ENCODE data around the gene PARVG. TPM values are rescaled to one million over a fixed set of nuclear protein-coding genes. Genes with fewer than 3 reads are reported as not detected.

The PARVG gene
- total and polyA plus RNA-seq, 2 of the 13 experiments (the other 11 are each of a cell fraction or from before 2014, with no cell fraction given), result not detected

GRCh38 chr22:44194569-44194968 lies 13.8 kb downstream of the PARVG start:
- FAIRE-seq (no peak), ATAC-seq (no peak), DNase-seq (ENCODE audit: low spot score) (no peak)
- no TSS peak for BruUV-seq (replicated peaks)
- H2AFZ ChIP-seq (ENCODE audit: low read length), result no peak overlapping the region
- in situ Hi-C loops (cut with HindIII; ENCODE audit: extremely low pct_ligation_motif_present, low pct_unique_long_range_greater_than_20kb), result no loop called here
- peak; percentile 25; the same call in 1 of the 2 replicates for TF ChIP-seq FOXP1 (IDR thresholded peaks at IDR 0.05)
- TF ChIP-seq FOXP1 (CRISPR knock-in tag; IDR thresholded peaks at IDR 0.05), result no peak
- no peak for TF ChIP-seq RARG (CRISPR knock-in tag; IDR thresholded peaks at IDR 0.05; ENCODE audit: low read depth)
- POLR2A ChIA-PET, result no interaction called here
- no peaks in the 10 kb centered on the region for H3K4me1 ChIP-seq (ENCODE audit: insufficient read depth, low read length)
- H3K4me3 ChIP-seq (replicated peaks in 1 of 3; ENCODE audit: insufficient read depth in 1 of 3, low read depth in 2 of 3, low read length in 3 of 3), result no peak overlapping the region
- WGBS (ENCODE audit: low lambda C conversion rate), result 2% methylated on average over 2 of the region's 2 CpGs
- H3K4me2 ChIP-seq (ENCODE audit: low read depth, low read length), result no peak overlapping the region
- H3K9ac ChIP-seq (ENCODE audit: insufficient read depth, low read depth, low read length), result no peak overlapping the region
- no peaks in the 10 kb centered on the region for H4K20me1 ChIP-seq (ENCODE audit: insufficient read depth, low read length)
- no peak overlapping the region for H3K27ac ChIP-seq (ENCODE audit: extremely low read length, insufficient read depth, low read length)
- intact Hi-C loops (cut with micrococcal nuclease; ENCODE audit: unreplicated experiment), result no loop called here
- no peaks in the 10 kb centered on the region for H3K79me2 ChIP-seq (ENCODE audit: insufficient read depth, low read length)
- no peaks in the 10 kb centered on the region for H3K9me3 ChIP-seq (ENCODE audit: low read length)
- CTCF ChIA-PET (ENCODE audit: low intra/inter-chr PET ratio, low total read pairs), result no interaction called here
- no peaks in the 10 kb centered on the region for H3K36me3 ChIP-seq (replicated peaks in 1 of 2; ENCODE audit: control insufficient read depth in 1 of 2, insufficient read depth in 2 of 2, low read length in 2 of 2)
- H3K27me3 ChIP-seq (ENCODE audit: control insufficient read depth in 1 of 2, insufficient read depth in 2 of 2, low read length in 2 of 2), result peaks cover 0 to 7% of the 10 kb centered on the region in 2 experiments; a peak in 2 of 5 replicates

- peaks cover 2 to 8% of the 10 kb centered on the region in 2 experiments; a peak in 3 of 5 replicates for H3K27me3 ChIP-seq (ENCODE audit: control insufficient read depth in 1 of 2, insufficient read depth in 2 of 2, low read length in 2 of 2)
- H3K4me2 ChIP-seq (ENCODE audit: low read depth, low read length), result no peak overlapping the region
- ChIA-PET POLR2A (no interaction called here), CTCF (ENCODE audit: low intra/inter-chr PET ratio, low total read pairs) (no interaction called here)
- no peak for FAIRE-seq
- DNase-seq (ENCODE audit: low spot score), result no peak
- no peaks in the 10 kb centered on the region for H3K4me1 ChIP-seq (ENCODE audit: insufficient read depth, low read length)
- H3K4me3 ChIP-seq (replicated peaks in 1 of 3; ENCODE audit: insufficient read depth in 1 of 3, low read depth in 2 of 3, low read length in 3 of 3), result no peak overlapping the region
- in situ Hi-C loops (cut with HindIII; ENCODE audit: extremely low pct_ligation_motif_present, low pct_unique_long_range_greater_than_20kb), result no loop called here
- no TSS peak for BruUV-seq (replicated peaks)
- no peak for ATAC-seq
- no peak overlapping the region for H2AFZ ChIP-seq (ENCODE audit: low read length)
- no peaks in the 10 kb centered on the region for H3K36me3 ChIP-seq (replicated peaks in 1 of 2; ENCODE audit: control insufficient read depth in 1 of 2, insufficient read depth in 2 of 2, low read length in 2 of 2)
- H3K79me2 ChIP-seq (ENCODE audit: insufficient read depth, low read length), result no peaks in the 10 kb centered on the region
- WGBS (ENCODE audit: low lambda C conversion rate), result 0% methylated on average over 2 of the region's 5 CpGs
- intact Hi-C loops (cut with micrococcal nuclease; ENCODE audit: unreplicated experiment), result no loop called here
- H3K9me3 ChIP-seq (ENCODE audit: low read length), result no peaks in the 10 kb centered on the region
- no peaks in the 10 kb centered on the region for H4K20me1 ChIP-seq (ENCODE audit: insufficient read depth, low read length)
- H3K9ac ChIP-seq (ENCODE audit: insufficient read depth, low read depth, low read length), result no peak overlapping the region
- no peak overlapping the region for H3K27ac ChIP-seq (ENCODE audit: extremely low read length, insufficient read depth, low read length)
- TF ChIP-seq ZNF510 (CRISPR knock-in tag; IDR thresholded peaks at IDR 0.05; ENCODE audit: low read depth) (no peak), FOXP4 (CRISPR knock-in tag; IDR thresholded peaks at IDR 0.05) (no peak), FOXP1 (IDR thresholded peaks at IDR 0.05) (no peak), FOXP1 (CRISPR knock-in tag; IDR thresholded peaks at IDR 0.05) (no peak), ZNF660 (CRISPR knock-in tag; IDR thresholded peaks at IDR 0.05; ENCODE audit: borderline replicate concordance, low read depth) (no peak), TBP (CRISPR knock-in tag; IDR thresholded peaks at IDR 0.05) (no peak), HNF4A (CRISPR knock-in tag; IDR thresholded peaks at IDR 0.05) (no peak), ZNF253 (CRISPR knock-in tag; IDR thresholded peaks at IDR 0.05; ENCODE audit: borderline replicate concordance) (no peak), HOXA7 (CRISPR knock-in tag; IDR thresholded peaks at IDR 0.05) (no peak), ETS1 (CRISPR knock-in tag; IDR thresholded peaks at IDR 0.05) (no peak), ZNF605 (CRISPR knock-in tag; IDR thresholded peaks at IDR 0.05) (no peak), EZH2 (conservative IDR thresholded peaks at IDR 0.05; ENCODE audit: low read depth, low read length) (no peak), PPARG (CRISPR knock-in tag; conservative IDR thresholded peaks at IDR 0.05) (no peak), CCAR2 (optimal IDR thresholded peaks at IDR 0.05; ENCODE audit: low read depth, low read length) (no peak), ZNF33B (CRISPR knock-in tag; IDR thresholded peaks at IDR 0.05) (no peak)
Measured at GRCh38 chr22:44195189-44195871, 14.6 kb downstream of the PARVG start.
